Keratinocyte (primary cell): ENCODE data around the gene ZC3HAV1L. TPM values are rescaled to one million over a fixed set of nuclear protein-coding genes. Genes with fewer than 3 reads are reported as not detected.

Source experiments
- DNase-seq: peaks from one replicate; pipeline ENCODE4 v3.0.0-alpha.2; 2011; ENCODE audit warnings: low read depth, missing footprints, low spot score
- FAIRE-seq: peaks from 2 replicates; lab custom pipeline; 2011; peaks lifted over from hg19 to GRCh38; lab: Jason Lieb, UNC
- H2AFZ ChIP-seq: 2 replicates; pipeline ENCODE4 v1.6.0; 2012; ENCODE audit warnings: low read length, control low read depth, inconsistent platforms; ENCODE audit not compliant: control insufficient read depth
- H3K27ac ChIP-seq: 2 replicates; pipeline ENCODE4 v1.5.1; 2011; ENCODE audit warnings: low read length; ENCODE audit not compliant: control insufficient read depth, insufficient read depth
- H3K27me3 ChIP-seq: 3 replicates; pipeline ENCODE4 v1.6.0; 2011; ENCODE audit warnings: low read length; ENCODE audit not compliant: control insufficient read depth, insufficient read depth; ENCODE audit errors: extremely low read depth
- H3K36me3 ChIP-seq, 2 experiments: 2 replicates in 1 of 2; 3 replicates in 1 of 2; pipeline ENCODE4 v1.5.1; 2011; ENCODE audit warnings: low read length in 2 of 2, mild to moderate bottlenecking in 1 of 2; ENCODE audit not compliant: control insufficient read depth in 2 of 2, insufficient read depth in 2 of 2; ENCODE audit errors: extremely low read depth in 1 of 2
- H3K4me1 ChIP-seq: 3 replicates; pipeline ENCODE4 v1.5.1; 2011; ENCODE audit warnings: low read length; ENCODE audit not compliant: control insufficient read depth, insufficient read depth; ENCODE audit errors: extremely low read depth
- H3K4me2 ChIP-seq: 3 replicates; pipeline ENCODE4 v1.6.0; 2011; ENCODE audit warnings: low read depth, low read length; ENCODE audit not compliant: control insufficient read depth, insufficient read depth; ENCODE audit errors: extremely low read depth
- H3K4me3 ChIP-seq, 3 experiments: fragments of 200-600 bp in 1 of 3; sonication (generic) in 1 of 3; 2 replicates in 2 of 3; 3 replicates in 1 of 3; pipeline ENCODE4 v1.5.1; 2011 to 2016; ENCODE audit warnings: low read length in 3 of 3, mild to moderate bottlenecking in 3 of 3, control low read depth in 2 of 3, inconsistent platforms in 1 of 3, low read depth in 1 of 3, mixed read lengths in 1 of 3, mixed run types in 1 of 3, moderate library complexity in 1 of 3; ENCODE audit not compliant: control insufficient read depth in 2 of 3, insufficient read depth in 2 of 3; ENCODE audit errors: extremely low read depth in 1 of 3
- H3K79me2 ChIP-seq: 2 replicates; pipeline ENCODE4 v1.6.0; 2012; ENCODE audit warnings: low read length; ENCODE audit not compliant: control insufficient read depth, insufficient read depth
- H3K9ac ChIP-seq: 3 replicates; pipeline ENCODE4 v1.6.0; 2011; ENCODE audit warnings: low read length; ENCODE audit not compliant: control insufficient read depth, insufficient read depth; ENCODE audit errors: extremely low read depth
- H3K9me1 ChIP-seq: 3 replicates; pipeline ENCODE4 v1.6.0; 2011; ENCODE audit warnings: low read length; ENCODE audit not compliant: control insufficient read depth, insufficient read depth; ENCODE audit errors: extremely low read depth
- H3K9me3 ChIP-seq: 2 replicates; pipeline ENCODE4 v1.5.1; 2012; ENCODE audit warnings: low read depth, low read length; ENCODE audit not compliant: control insufficient read depth
- H4K20me1 ChIP-seq: 3 replicates; pipeline ENCODE4 v1.6.0; 2011; ENCODE audit warnings: low read length; ENCODE audit not compliant: control insufficient read depth, insufficient read depth; ENCODE audit errors: extremely low read depth
- EZH2 ChIP-seq: IDR thresholded peaks from one replicate; pipeline ENCODE4 v1.6.1; 2012; ENCODE audit warnings: inconsistent platforms, mild to moderate bottlenecking, low read length, moderate library complexity
- dilution Hi-C: fragments of 300-500 bp; cut with MboI; formaldehyde crosslinking; loops from one replicate; pipeline ENCODE4 v1.7.0; 2020; ENCODE audit warnings: low sequenced_read_pairs; ENCODE audit not compliant: extremely low pct_ligation_motif_present
- polyA plus RNA-seq, 5 experiments: library from polyadenylated mRNA; depleted of rRNA in 3 of 5; stranded (reverse) in 3 of 5; stranded (forward) in 1 of 5; unstranded in 1 of 5; fragments of >200 nt; gene quantifications; 1 replicate in 1 of 5; 2 replicates in 3 of 5; 3 replicates in 1 of 5; pipeline versions ENCODE4 v1.2.1 to v1.2.3, GENCODE V29; 2011 to 2012; ENCODE audit warnings: missing spikeins in 2 of 5, low read depth in 1 of 5, low replicate concordance in 1 of 5
- TF ChIP-seq, protein P1 (sequence below), 3 experiments: IDR thresholded peaks in 1 of 3; conservative IDR thresholded peaks in 1 of 3; optimal IDR thresholded peaks in 1 of 3; 2 replicates in 2 of 3; 3 replicates in 1 of 3; pipeline versions ENCODE3 to v1.5.1; 2011; ENCODE audit warnings: low read length in 3 of 3, mild to moderate bottlenecking in 3 of 3, moderate library complexity in 2 of 3, control low read depth in 1 of 3, inconsistent platforms in 1 of 3; ENCODE audit not compliant: insufficient read depth in 2 of 3; ENCODE audit errors: extremely low read depth in 1 of 3

Gene ZC3HAV1L
- polyA plus RNA-seq, 1 donor (not counting 4 experiments of a cell fraction or from before 2014, with no cell fraction given): 7.9 TPM

DNA sequence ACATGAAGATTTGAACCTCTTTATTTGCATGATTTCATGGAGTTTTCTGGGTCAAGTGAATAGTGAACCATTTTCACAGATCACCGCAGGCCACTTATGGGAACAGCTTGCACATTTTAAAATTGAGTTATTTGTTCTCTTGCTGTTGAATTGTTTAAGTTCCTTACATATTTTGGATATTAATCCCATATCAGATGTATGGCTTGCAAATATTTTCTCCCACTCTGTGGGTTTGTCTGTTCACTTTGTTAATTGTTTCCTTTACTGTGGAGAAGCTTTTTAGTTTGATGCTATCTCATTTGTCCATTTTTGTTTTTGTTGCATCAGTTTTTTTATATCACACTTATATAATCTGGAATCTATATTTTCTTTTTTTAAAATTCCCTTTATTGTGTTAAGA is 14.1 kb upstream of the ZC3HAV1L start:
- peaks cover 19 to 20% of the 10 kb centered on the region in 2 experiments for H3K36me3 ChIP-seq
- no peaks in the 10 kb centered on the region for H4K20me1 ChIP-seq
- H3K27me3 ChIP-seq: no peaks in the 10 kb centered on the region
- no peak overlapping the region for H2AFZ ChIP-seq
- no peak overlapping the region for H3K4me2 ChIP-seq
- no peak overlapping the region for H3K27ac ChIP-seq
- no peak for TF ChIP-seq EZH2
- H3K79me2 ChIP-seq: no peaks in the 10 kb centered on the region
- FAIRE-seq (no peak), DNase-seq (no peak)
- H3K9ac ChIP-seq: no peak overlapping the region
- no peaks in the 10 kb centered on the region for H3K9me3 ChIP-seq
- no peak overlapping the region for H3K4me3 ChIP-seq
- no peaks in the 10 kb centered on the region for H3K9me1 ChIP-seq
- H3K4me1 ChIP-seq: no peaks in the 10 kb centered on the region
- dilution Hi-C loops: no loop called here

DNA sequence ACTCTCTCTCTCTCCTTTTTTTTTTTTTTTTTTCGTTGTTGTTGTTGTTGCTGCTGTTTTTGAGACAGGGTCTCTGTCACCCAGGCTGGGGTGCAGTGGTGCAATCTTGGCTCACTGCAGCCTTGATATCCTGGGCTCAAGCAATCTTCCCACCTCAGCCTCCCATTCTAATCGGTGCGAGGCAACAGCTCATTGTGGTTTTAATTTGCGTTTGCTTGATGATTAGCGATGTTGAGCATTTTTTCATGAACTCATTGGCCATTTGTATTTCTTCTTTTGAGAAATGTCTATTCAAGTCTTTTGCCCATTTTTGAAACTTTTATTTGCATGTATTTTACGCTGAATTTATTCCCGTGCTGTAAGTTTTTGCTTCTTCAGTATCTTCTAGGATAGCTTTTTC is 13.3 kb upstream of the ZC3HAV1L start:
- Histone ChIP-seq H3K4me2 (no peak overlapping the region), H3K4me1 (no peaks in the 10 kb centered on the region), H3K79me2 (no peaks in the 10 kb centered on the region), H3K27me3 (no peaks in the 10 kb centered on the region), H4K20me1 (no peaks in the 10 kb centered on the region), H3K36me3 (peaks cover 17 to 20% of the 10 kb centered on the region in 2 experiments), H3K27ac (no peak overlapping the region), H3K9ac (no peak overlapping the region), H3K4me3 (no peak overlapping the region), H3K9me1 (no peaks in the 10 kb centered on the region), H3K9me3 (no peaks in the 10 kb centered on the region), H2AFZ (no peak overlapping the region)
- dilution Hi-C loops: no loop called here
- no peak for TF ChIP-seq EZH2
- TF ChIP-seq, protein P1, sequence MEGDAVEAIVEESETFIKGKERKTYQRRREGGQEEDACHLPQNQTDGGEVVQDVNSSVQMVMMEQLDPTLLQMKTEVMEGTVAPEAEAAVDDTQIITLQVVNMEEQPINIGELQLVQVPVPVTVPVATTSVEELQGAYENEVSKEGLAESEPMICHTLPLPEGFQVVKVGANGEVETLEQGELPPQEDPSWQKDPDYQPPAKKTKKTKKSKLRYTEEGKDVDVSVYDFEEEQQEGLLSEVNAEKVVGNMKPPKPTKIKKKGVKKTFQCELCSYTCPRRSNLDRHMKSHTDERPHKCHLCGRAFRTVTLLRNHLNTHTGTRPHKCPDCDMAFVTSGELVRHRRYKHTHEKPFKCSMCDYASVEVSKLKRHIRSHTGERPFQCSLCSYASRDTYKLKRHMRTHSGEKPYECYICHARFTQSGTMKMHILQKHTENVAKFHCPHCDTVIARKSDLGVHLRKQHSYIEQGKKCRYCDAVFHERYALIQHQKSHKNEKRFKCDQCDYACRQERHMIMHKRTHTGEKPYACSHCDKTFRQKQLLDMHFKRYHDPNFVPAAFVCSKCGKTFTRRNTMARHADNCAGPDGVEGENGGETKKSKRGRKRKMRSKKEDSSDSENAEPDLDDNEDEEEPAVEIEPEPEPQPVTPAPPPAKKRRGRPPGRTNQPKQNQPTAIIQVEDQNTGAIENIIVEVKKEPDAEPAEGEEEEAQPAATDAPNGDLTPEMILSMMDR (optimal IDR thresholded peaks at IDR 0.05 in 1 of 3, IDR thresholded peaks at IDR 0.05 in 1 of 3, conservative IDR thresholded peaks at IDR 0.05 in 1 of 3; ENCODE audit: extremely low read depth in 1 of 3, insufficient read depth in 2 of 3, low read length in 3 of 3): no peak
- no peak for DNase-seq
- no peak for FAIRE-seq

DNA sequence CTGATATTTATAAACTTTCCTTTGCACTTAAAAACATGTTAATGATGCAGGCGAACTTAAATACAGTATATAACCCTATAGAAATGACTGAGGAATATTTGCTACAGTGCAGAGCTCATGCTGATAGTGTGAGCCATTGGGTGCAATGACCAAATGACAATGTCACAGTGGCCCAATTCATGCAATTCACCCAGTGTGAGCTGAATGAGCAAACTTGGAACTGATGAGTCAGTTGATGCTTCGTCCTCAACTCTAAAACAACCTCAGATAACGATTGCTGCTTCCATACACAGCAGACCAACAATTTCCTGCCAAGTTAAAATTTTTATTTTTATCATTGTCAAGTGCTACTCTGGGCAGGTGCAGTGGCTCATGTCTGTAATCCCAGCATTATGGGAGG is 12.1 kb upstream of the ZC3HAV1L start:
- H3K9ac ChIP-seq: no peak overlapping the region
- no peaks in the 10 kb centered on the region for H3K4me1 ChIP-seq
- TF ChIP-seq, protein P1 (optimal IDR thresholded peaks at IDR 0.05 in 1 of 3, IDR thresholded peaks at IDR 0.05 in 1 of 3, conservative IDR thresholded peaks at IDR 0.05 in 1 of 3; ENCODE audit: extremely low read depth in 1 of 3, insufficient read depth in 2 of 3, low read length in 3 of 3): no peak
- no peak for TF ChIP-seq EZH2
- no peak overlapping the region for H3K27ac ChIP-seq
- FAIRE-seq: no peak
- H3K9me1 ChIP-seq: no peaks in the 10 kb centered on the region
- no peaks in the 10 kb centered on the region for H4K20me1 ChIP-seq
- no peaks in the 10 kb centered on the region for H3K79me2 ChIP-seq
- H3K9me3 ChIP-seq: no peaks in the 10 kb centered on the region
- H2AFZ ChIP-seq: no peak overlapping the region
- H3K36me3 ChIP-seq: peaks cover 15 to 16% of the 10 kb centered on the region in 2 experiments
- no peak overlapping the region for H3K4me2 ChIP-seq
- H3K27me3 ChIP-seq: no peaks in the 10 kb centered on the region
- H3K4me3 ChIP-seq: no peak overlapping the region
- dilution Hi-C loops: no loop called here
- no peak for DNase-seq
